ENCODE measurements around the gene EPN1. TPM values are rescaled to one million over a fixed set of nuclear protein-coding genes. Genes with fewer than 3 reads are reported as not detected.

The EPN1 gene
- total and polyA plus RNA-seq, 2 experiments from 2014 or later = 47.1 to 223 TPM

GRCh38 chr19:55699221-55699620, 24.2 kb downstream of the EPN1 start:
- Mint-ChIP-seq H3K4me3 (no peak overlapping the region), H3K36me3 (ENCODE audit: low read depth) (peaks cover 63% of the 10 kb centered on the region), H3K27ac (no peak overlapping the region), H3K4me1 (no peaks in the 10 kb centered on the region; the same call in 2 of the 3 replicates), H3K9me3 (peaks cover 24% of the 10 kb centered on the region), H3K27me3 (ENCODE audit: insufficient read depth, low read depth, poor library complexity) (peaks cover 5% of the 10 kb centered on the region)
- Histone ChIP-seq H3K4me1 (ENCODE audit: insufficient read depth) (no peaks in the 10 kb centered on the region), H3K27ac (ENCODE audit: low read depth) (no peak overlapping the region), H3F3A (replicated peaks; ENCODE audit: low read depth) (no peaks in the 10 kb centered on the region; the same call in 1 of the 2 replicates), H4K20me1 (replicated peaks; ENCODE audit: insufficient read depth) (no peaks in the 10 kb centered on the region; the same call in 1 of the 2 replicates), H3K27me3 (ENCODE audit: insufficient read depth) (no peaks in the 10 kb centered on the region), H3K36me3 (ENCODE audit: insufficient read depth) (no peaks in the 10 kb centered on the region), H3K79me2 (replicated peaks; ENCODE audit: insufficient read depth) (no peaks in the 10 kb centered on the region), H3K4me3 (no peak overlapping the region), H2AFZ (no peak overlapping the region), H3K9me2 (ENCODE audit: insufficient read depth) (no peaks in the 10 kb centered on the region), H3K4me2 (no peak overlapping the region)
- ATAC-seq (no peak), DNase-seq (ENCODE audit: low spot score) (no peak)
- TF ChIP-seq, protein P1, sequence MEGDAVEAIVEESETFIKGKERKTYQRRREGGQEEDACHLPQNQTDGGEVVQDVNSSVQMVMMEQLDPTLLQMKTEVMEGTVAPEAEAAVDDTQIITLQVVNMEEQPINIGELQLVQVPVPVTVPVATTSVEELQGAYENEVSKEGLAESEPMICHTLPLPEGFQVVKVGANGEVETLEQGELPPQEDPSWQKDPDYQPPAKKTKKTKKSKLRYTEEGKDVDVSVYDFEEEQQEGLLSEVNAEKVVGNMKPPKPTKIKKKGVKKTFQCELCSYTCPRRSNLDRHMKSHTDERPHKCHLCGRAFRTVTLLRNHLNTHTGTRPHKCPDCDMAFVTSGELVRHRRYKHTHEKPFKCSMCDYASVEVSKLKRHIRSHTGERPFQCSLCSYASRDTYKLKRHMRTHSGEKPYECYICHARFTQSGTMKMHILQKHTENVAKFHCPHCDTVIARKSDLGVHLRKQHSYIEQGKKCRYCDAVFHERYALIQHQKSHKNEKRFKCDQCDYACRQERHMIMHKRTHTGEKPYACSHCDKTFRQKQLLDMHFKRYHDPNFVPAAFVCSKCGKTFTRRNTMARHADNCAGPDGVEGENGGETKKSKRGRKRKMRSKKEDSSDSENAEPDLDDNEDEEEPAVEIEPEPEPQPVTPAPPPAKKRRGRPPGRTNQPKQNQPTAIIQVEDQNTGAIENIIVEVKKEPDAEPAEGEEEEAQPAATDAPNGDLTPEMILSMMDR (conservative IDR thresholded peaks at IDR 0.05; ENCODE audit: low read depth in 2 of 2) = no peak
- no peak for TF ChIP-seq EZH2 (IDR thresholded peaks at IDR 0.05; ENCODE audit: low read depth, unreplicated experiment)
- TF ChIP-seq STAT1 (IDR thresholded peaks at IDR 0.05; ENCODE audit: unreplicated experiment) = no peak
- no peak for TF ChIP-seq JUNB (IDR thresholded peaks at IDR 0.05; ENCODE audit: unreplicated experiment)
- no peak for TF ChIP-seq NANOG (IDR thresholded peaks at IDR 0.05; ENCODE audit: borderline replicate concordance)
- no peak for TF ChIP-seq REST (IDR thresholded peaks at IDR 0.05; ENCODE audit: unreplicated experiment)
- TF ChIP-seq POLR2AphosphoS5 (IDR thresholded peaks at IDR 0.05; ENCODE audit: low read depth) = no peak
- TF ChIP-seq, protein P2, sequence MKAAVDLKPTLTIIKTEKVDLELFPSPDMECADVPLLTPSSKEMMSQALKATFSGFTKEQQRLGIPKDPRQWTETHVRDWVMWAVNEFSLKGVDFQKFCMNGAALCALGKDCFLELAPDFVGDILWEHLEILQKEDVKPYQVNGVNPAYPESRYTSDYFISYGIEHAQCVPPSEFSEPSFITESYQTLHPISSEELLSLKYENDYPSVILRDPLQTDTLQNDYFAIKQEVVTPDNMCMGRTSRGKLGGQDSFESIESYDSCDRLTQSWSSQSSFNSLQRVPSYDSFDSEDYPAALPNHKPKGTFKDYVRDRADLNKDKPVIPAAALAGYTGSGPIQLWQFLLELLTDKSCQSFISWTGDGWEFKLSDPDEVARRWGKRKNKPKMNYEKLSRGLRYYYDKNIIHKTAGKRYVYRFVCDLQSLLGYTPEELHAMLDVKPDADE (IDR thresholded peaks at IDR 0.05) = no peak
- no peak for TF ChIP-seq CREB1 (CRISPR knock-in tag; IDR thresholded peaks at IDR 0.05; ENCODE audit: low read depth)
- TF ChIP-seq ZNF331 (CRISPR knock-in tag; IDR thresholded peaks at IDR 0.05; ENCODE audit: low read depth) = no peak
- TF ChIP-seq, protein P3, sequence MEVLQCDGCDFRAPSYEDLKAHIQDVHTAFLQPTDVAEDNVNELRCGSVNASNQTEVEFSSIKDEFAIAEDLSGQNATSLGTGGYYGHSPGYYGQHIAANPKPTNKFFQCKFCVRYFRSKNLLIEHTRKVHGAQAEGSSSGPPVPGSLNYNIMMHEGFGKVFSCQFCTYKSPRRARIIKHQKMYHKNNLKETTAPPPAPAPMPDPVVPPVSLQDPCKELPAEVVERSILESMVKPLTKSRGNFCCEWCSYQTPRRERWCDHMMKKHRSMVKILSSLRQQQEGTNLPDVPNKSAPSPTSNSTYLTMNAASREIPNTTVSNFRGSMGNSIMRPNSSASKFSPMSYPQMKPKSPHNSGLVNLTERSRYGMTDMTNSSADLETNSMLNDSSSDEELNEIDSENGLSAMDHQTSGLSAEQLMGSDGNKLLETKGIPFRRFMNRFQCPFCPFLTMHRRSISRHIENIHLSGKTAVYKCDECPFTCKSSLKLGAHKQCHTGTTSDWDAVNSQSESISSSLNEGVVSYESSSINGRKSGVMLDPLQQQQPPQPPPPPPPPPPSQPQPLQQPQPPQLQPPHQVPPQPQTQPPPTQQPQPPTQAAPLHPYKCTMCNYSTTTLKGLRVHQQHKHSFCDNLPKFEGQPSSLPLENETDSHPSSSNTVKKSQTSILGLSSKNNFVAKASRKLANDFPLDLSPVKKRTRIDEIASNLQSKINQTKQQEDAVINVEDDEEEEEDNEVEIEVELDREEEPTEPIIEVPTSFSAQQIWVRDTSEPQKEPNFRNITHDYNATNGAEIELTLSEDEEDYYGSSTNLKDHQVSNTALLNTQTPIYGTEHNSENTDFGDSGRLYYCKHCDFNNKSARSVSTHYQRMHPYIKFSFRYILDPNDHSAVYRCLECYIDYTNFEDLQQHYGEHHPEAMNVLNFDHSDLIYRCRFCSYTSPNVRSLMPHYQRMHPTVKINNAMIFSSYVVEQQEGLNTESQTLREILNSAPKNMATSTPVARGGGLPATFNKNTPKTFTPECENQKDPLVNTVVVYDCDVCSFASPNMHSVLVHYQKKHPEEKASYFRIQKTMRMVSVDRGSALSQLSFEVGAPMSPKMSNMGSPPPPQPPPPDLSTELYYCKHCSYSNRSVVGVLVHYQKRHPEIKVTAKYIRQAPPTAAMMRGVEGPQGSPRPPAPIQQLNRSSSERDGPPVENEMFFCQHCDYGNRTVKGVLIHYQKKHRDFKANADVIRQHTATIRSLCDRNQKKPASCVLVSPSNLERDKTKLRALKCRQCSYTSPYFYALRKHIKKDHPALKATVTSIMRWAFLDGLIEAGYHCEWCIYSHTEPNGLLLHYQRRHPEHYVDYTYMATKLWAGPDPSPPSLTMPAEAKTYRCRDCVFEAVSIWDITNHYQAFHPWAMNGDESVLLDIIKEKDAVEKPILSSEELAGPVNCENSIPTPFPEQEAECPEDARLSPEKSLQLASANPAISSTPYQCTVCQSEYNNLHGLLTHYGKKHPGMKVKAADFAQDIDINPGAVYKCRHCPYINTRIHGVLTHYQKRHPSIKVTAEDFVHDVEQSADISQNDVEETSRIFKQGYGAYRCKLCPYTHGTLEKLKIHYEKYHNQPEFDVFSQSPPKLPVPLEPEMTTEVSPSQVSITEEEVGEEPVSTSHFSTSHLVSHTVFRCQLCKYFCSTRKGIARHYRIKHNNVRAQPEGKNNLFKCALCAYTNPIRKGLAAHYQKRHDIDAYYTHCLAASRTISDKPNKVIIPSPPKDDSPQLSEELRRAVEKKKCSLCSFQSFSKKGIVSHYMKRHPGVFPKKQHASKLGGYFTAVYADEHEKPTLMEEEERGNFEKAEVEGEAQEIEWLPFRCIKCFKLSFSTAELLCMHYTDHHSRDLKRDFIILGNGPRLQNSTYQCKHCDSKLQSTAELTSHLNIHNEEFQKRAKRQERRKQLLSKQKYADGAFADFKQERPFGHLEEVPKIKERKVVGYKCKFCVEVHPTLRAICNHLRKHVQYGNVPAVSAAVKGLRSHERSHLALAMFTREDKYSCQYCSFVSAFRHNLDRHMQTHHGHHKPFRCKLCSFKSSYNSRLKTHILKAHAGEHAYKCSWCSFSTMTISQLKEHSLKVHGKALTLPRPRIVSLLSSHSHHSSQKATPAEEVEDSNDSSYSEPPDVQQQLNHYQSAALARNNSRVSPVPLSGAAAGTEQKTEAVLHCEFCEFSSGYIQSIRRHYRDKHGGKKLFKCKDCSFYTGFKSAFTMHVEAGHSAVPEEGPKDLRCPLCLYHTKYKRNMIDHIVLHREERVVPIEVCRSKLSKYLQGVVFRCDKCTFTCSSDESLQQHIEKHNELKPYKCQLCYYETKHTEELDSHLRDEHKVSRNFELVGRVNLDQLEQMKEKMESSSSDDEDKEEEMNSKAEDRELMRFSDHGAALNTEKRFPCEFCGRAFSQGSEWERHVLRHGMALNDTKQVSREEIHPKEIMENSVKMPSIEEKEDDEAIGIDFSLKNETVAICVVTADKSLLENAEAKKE (CRISPR knock-in tag; IDR thresholded peaks at IDR 0.05) = no peak

Measured in GM23338 (cell line).